HG02884 (cell line): Measurements from ENCODE around the gene BPIFB3.

ENCODE experiments used
- ATAC-seq: cut with Tn5 transposase; IDR thresholded peaks from one replicate; pipeline ENCODE4 v1.9.1; 2021; ENCODE audit warnings: mild to moderate bottlenecking, moderate library complexity; ENCODE audit not compliant: unreplicated experiment

The BPIFB3 gene

GRCh38 chr20:33059741-33060390 lies 6.2 kb downstream of the BPIFB3 start:
- ATAC-seq = no peak

GRCh38 chr20:33061658-33062028 lies 7.9 kb downstream of the BPIFB3 start:
- ATAC-seq = no peak

- no peak for ATAC-seq
Observed at GRCh38 chr20:33062105-33062824, 8.6 kb downstream of the BPIFB3 start.

GRCh38 chr20:33062825-33063149 lies 9.1 kb downstream of the BPIFB3 start:
- no peak for ATAC-seq

GRCh38 chr20:33063271-33063670 lies 9.6 kb downstream of the BPIFB3 start:
- no peak for ATAC-seq

- ATAC-seq = no peak
Observed at GRCh38 chr20:33064572-33065287, 11.0 kb downstream of the BPIFB3 start.

- ATAC-seq = no peak
Observed at GRCh38 chr20:33065785-33066184, 12.1 kb downstream of the BPIFB3 start.

- no peak for ATAC-seq
Observed at GRCh38 chr20:33067806-33068205, 14.1 kb downstream of the BPIFB3 start.

- no peak for ATAC-seq
Observed at GRCh38 chr20:33068251-33068939, 14.7 kb downstream of the BPIFB3 start.

GRCh38 chr20:33069673-33070072 lies 16.0 kb downstream of the BPIFB3 start:
- no peak for ATAC-seq

- ATAC-seq = no peak
Observed at GRCh38 chr20:33070111-33071053, 16.7 kb downstream of the BPIFB3 start.

GRCh38 chr20:33071198-33071597 lies 17.5 kb downstream of the BPIFB3 start:
- no peak for ATAC-seq

GRCh38 chr20:33072362-33072761 lies 18.7 kb downstream of the BPIFB3 start:
- no peak for ATAC-seq

GRCh38 chr20:33072813-33073212 lies 19.1 kb downstream of the BPIFB3 start:
- ATAC-seq = no peak

GRCh38 chr20:33074675-33075074 lies 21.0 kb downstream of the BPIFB3 start:
- no peak for ATAC-seq

GRCh38 chr20:33075281-33075680 lies 21.6 kb downstream of the BPIFB3 start:
- no peak for ATAC-seq

GRCh38 chr20:33076662-33077372 lies 23.1 kb downstream of the BPIFB3 start:
- no peak for ATAC-seq

GRCh38 chr20:33079259-33079658 lies 25.6 kb downstream of the BPIFB3 start, which contains the start of gene BPIFB4:
BPIFB4 (plus strand) TSS chr20:33079643; CDS start chr20:33081527, 1,884 bp downstream.
- no peak for ATAC-seq

GRCh38 chr20:33081411-33082154 lies 27.9 kb downstream of the BPIFB3 start:
- no peak for ATAC-seq
